Measurements from ENCODE around the gene DNAH10.

Gene DNAH10

GRCh38 chr12:123847876-123848275 is 85.8 kb downstream of the DNAH10 start:
- no peak for DNase-seq

GRCh38 chr12:123849517-123849916 is 87.4 kb downstream of the DNAH10 start:
- DNase-seq, result no peak

- DNase-seq, result no peak
These were observed 88.4 kb downstream of the DNAH10 start for GRCh38 chr12:123850246-123851134.

GRCh38 chr12:123853396-123854070 is 91.4 kb downstream of the DNAH10 start:
- no peak for DNase-seq

GRCh38 chr12:123854232-123854631 is 92.1 kb downstream of the DNAH10 start:
- no peak for DNase-seq

- DNase-seq, result no peak
These were observed 92.8 kb downstream of the DNAH10 start for GRCh38 chr12:123854918-123855317.

- no peak for DNase-seq
These were observed 94.6 kb downstream of the DNAH10 start for GRCh38 chr12:123856681-123857080.

- DNase-seq, result no peak
These were observed 96.1 kb downstream of the DNAH10 start for GRCh38 chr12:123858176-123858575.

- no peak for DNase-seq
These were observed 96.9 kb downstream of the DNAH10 start for GRCh38 chr12:123859035-123859434.

GRCh38 chr12:123860377-123860776 is 98.3 kb downstream of the DNAH10 start:
- no peak for DNase-seq

- no peak for DNase-seq
These were observed 99.3 kb downstream of the DNAH10 start for GRCh38 chr12:123861392-123861791.

- no peak for DNase-seq
These were observed 105.0 kb downstream of the DNAH10 start for GRCh38 chr12:123867141-123867540.

GRCh38 chr12:123868791-123869190 is 106.7 kb downstream of the DNAH10 start:
- DNase-seq, result no peak

- DNase-seq, result no peak
These were observed 111.7 kb downstream of the DNAH10 start for GRCh38 chr12:123873793-123874192.

- no peak for DNase-seq
These were observed 115.9 kb downstream of the DNAH10 start for GRCh38 chr12:123877968-123878367.

- DNase-seq, result no peak
These were observed 117.0 kb downstream of the DNAH10 start for GRCh38 chr12:123879101-123879500.

GRCh38 chr12:123879691-123880090 is 117.6 kb downstream of the DNAH10 start:
- DNase-seq, result no peak

GRCh38 chr12:123882161-123882705 is 120.1 kb downstream of the DNAH10 start:
- DNase-seq, result no peak

- no peak for DNase-seq
These were observed 124.2 kb downstream of the DNAH10 start for GRCh38 chr12:123886258-123886657.

GRCh38 chr12:123886931-123887582 is 125.0 kb downstream of the DNAH10 start:
- DNase-seq, result no peak

GRCh38 chr12:123888989-123889388 is 126.9 kb downstream of the DNAH10 start:
- no peak for DNase-seq

- no peak for DNase-seq
These were observed 127.9 kb downstream of the DNAH10 start for GRCh38 chr12:123889848-123890535.

GRCh38 chr12:123890536-123890902 is 128.4 kb downstream of the DNAH10 start:
- no peak for DNase-seq

All from NK-92 treated with Interleukin-12 subunit alpha and Interleukin-12 subunit beta, amount 100 ng/mL, for 24 hours (cell line).